A172 (cell line): ENCODE results near the gene HOXC6. TPM values are rescaled to one million over a fixed set of nuclear protein-coding genes. Genes with fewer than 3 reads are reported as not detected.
A peak's percentile ranks its signal among the peaks of the same experiment; 100 is the strongest.

Experiments
- DNase-seq: peaks from one replicate; pipeline ENCODE4 v3.0.0-alpha.2; 2015; ENCODE audit warnings: low spot score
- total RNA-seq: library from RNA; depleted of rRNA; stranded (reverse); fragments of >200 nt; shearing (Covaris generic); gene quantifications from 2 replicates; pipeline ENCODE4 v1.2.3, GENCODE V29; 2014

Gene HOXC6
- total RNA-seq, 1 experiment from 2014 or later: 0.31 TPM

DNA sequence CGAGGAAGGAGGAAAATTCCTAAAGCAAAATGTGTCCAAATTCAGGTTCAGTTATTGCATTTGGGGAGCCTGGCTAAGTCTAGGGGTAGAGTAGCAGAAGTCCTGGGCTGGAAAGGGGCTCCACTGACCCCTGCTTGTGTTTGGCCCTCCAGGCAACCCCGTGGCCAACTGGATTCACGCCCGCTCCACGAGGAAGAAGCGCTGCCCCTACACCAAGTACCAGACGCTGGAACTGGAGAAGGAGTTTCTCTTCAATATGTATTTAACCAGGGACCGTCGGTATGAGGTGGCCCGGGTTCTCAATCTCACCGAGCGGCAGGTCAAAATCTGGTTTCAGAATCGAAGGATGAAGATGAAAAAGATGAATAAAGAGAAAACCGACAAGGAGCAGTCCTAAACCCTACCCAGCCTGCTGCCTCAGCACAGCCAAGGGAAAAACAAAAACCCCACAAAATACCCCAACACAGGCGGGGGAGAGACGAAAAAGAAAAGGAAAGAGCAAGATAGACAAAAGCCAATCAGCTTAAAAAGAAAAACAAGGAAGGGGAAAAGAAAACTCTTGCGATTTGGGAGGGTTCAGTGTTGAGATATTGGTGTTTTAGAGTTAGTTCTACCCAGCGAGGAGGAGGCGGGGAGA, 25.8 kb upstream of the HOXC6 start:
- DNase-seq: no peak

DNA sequence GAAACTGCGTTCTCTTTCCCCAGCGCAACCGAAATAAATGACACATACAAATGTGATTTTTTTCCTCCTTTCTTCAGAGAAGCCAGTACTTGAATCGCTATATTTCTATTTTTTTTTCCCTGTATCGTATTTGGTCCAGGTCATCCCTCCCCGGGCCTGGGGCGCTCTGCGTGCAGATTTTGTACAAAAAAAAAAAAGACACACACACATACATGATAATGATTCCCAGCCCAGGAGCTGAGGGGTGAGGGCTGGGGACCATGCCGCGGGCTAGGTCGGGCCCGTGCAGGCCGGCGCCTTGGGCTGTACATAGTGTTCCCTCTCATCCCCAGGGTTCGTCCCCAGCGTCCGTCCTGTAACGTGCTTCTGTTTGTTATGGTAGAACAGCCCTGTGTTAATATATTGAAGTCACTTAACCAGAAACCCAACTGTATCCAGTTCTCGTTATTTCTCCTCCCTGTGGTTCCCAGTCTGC, 25.3 kb upstream of the HOXC6 start:
- no peak for DNase-seq

DNA sequence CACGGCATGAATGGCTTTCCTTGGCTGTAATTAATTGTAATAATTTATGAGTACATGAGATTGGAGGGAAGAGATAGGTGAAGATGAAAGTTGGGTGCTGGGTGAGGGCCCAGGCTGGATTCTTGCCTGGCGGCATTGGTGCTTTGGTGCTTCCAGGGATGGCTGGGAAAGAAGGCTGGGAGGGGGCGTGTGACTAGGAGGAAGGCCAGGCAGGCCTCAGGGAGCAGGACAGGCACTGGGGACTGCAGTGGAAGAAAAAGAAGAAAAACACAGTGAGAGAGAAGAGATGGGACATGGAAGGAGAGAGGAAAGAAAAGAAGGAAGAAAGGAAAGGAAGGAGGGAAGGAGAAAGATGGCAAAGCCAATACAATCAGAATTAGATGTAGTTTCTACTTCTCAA, 24.6 kb upstream of the HOXC6 start:
- no peak for DNase-seq

GRCh38 chr12:54004063-54004840, 24.0 kb upstream of the HOXC6 start:
- DNase-seq: no peak

DNA sequence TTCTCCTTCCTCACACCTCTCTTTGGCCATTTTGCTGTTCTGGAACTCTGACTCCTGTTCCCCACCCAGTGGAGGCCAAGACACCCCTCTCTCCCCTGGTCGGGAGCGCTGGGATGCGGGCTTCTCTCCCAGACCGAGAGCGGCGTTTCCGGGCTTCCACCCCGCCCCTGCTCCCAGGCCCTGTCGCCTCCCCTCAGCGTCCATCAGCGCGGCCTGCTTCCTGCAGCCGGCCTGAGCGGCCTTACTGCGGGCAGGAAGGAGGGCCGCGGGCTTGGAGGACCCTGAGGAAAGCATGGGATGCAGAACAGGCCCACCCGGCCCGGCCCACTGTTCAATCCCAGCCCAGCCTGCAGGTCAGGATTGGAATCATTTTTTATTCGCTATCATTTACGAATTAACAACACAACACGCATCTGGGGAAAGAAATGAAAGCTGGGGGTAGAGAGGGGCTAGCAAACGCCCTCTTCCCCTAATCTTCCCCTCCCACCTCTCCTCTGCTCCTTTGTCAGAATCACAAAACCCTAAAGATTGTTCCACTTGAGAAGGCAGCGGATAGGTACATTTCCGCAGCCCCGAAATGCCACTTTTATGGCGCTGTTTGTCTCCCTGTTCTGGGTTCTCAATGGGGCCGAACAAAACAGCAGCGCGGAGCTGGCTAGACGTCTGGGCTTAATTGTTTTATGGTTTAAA, 23.3 kb upstream of the HOXC6 start:
- no peak for DNase-seq

- DNase-seq: no peak
Observed at GRCh38 chr12:54005531-54005852, 22.7 kb upstream of the HOXC6 start.

DNA sequence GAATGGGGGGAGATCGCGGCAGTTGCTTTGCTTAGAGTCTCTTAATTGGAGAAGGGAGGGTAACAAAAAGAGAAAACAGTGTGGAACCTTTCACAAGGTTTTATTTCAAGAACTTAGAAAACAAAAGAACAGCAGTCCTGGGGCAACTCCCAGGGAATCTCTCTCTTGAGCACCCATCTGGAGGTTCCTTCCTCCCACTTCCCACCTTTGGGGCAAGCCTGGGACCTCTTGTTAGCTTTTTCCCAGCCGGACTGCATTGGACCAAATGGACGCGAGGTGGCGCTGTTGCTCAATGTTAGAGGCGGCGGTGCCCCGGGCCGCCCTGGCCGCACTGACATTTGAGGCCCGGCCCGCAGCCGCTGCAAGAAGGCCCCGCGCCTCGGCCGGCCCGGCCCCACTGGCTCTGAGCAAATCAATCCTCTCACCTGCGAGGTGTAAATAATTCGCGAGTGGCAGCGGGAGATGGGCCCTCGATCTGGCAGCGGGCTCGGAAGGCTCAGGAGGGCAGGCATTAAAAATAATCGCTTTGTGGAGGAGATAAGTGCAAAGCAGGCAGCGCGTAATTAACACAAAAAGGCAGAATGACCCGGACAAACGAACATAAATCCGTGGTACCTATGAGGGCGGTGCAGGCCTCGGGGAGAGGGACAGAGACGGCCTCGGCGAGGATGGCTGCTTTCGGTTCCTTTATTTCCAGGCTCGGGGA, 22.2 kb upstream of the HOXC6 start:
- DNase-seq: peak; percentile 62

DNA sequence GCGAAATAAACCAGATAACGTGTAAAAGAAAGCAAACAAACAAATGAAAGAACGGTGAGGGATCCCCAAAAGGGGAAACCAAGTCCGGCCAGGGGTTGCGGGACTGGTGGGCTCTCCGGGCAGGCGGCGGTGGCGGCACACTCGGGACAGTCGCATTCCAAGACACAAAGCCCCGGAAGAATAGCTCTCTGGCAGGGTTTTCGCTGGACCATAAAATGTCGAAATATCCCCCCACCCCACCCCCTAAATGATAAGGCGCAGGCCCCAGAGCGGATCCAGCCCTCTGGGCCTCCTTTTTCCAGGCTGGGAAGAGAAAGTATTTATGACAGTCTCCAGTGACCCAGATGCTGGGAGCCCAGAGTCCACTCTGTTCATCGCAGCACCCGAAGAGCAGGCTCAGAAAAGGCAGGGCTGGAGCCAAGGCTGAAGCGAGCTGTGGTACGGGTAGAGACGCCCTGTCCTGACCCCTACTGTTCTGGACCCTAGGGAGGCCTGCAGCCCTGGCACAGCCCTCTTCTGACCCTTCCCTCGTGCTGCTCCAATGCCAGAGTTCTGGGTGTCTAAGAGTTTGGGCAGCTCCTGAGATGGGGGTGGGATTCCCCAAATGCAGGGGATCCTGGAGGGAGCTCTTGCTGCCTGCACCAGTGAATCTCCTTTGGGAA, 21.6 kb upstream of the HOXC6 start:
- no peak for DNase-seq

DNA sequence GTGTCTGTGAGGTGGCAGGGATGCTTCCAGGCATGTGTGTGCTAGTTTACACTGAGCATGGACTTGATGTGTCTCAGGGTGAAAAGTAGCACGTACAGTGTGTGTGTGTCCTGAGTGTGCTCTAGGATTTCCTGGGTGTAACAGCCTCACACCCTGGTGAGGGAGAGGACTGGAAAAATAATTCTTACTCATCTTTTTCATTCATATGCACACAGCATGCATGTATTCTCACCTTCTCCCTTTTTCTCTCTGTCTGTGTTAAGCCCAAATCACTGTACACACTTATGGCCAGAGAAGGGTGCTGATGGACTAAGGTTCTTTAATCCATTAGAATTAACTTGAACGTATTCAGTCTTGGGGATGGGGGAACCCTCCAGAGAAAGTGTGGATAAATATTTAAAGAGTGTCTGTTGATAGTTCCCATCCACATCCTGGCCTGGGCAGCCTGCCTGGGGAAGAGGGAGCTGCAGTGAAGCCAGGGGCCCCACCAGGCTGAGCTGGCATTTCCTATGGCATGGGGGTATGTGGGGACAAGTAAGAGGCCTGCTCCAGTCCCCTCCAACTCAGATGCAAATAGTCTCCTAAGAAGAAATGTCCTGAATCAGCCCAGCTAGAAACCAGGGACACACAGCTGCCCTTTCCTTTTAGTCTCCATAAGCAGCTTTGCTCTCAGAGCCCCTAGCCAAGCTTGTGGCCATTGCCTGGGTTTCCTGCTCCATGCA, 20.5 kb upstream of the HOXC6 start:
- DNase-seq: no peak

DNA sequence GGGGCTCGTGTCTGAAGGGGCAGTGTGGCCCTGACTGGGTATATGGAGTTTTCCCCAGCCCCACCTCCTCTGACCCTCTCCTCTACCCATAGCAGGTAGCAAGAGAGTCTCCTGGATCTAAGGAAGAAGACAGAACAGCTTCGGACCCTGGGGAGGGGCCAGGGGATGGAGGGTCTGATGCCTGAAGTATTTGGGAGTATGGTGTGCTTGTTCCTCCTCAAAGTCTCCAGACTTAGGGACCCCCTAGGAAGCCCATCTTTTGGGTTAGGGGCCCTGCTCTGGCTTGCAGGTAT, 20.0 kb upstream of the HOXC6 start:
- DNase-seq: no peak

DNA sequence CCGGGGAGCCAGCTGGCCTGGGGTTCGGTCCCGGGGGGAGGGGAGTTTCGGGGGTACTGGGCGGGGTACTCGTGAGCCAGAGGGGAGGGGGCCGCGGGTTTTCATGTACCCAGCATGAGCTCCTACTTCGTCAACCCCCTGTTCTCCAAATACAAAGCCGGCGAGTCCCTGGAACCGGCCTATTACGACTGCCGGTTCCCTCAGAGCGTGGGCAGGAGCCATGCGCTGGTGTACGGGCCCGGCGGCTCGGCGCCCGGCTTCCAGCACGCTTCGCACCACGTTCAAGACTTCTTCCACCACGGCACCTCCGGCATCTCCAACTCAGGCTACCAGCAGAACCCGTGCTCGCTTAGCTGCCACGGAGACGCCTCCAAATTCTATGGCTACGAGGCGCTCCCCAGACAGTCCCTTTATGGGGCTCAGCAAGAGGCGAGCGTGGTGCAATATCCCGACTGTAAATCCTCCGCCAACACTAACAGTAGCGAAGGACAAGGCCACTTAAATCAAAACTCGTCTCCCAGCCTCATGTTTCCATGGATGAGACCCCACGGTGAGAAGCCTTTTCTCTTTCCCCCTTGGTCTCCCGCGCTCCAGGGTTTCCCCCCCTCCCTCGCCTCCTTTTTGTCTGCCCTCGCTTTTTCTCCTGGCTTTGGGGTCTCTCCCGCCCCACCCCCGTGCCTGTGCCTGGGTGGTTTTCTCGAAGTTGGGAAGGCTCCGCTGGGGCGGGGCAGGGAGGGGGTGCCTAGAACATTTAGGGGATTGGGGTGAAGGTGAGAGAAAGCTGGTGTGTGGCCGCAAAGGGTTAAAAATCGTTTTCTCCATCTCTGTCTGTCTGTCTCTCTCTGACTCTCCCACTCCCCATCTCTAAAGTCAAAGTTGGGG, 18.8 kb upstream of the HOXC6 start:
- no peak for DNase-seq

- no peak for DNase-seq
Observed at GRCh38 chr12:54010053-54010971, 17.9 kb upstream of the HOXC6 start.

GRCh38 chr12:54010972-54011664, 17.1 kb upstream of the HOXC6 start:
- no peak for DNase-seq

- no peak for DNase-seq
Observed at GRCh38 chr12:54011665-54012532, 16.3 kb upstream of the HOXC6 start.

DNA sequence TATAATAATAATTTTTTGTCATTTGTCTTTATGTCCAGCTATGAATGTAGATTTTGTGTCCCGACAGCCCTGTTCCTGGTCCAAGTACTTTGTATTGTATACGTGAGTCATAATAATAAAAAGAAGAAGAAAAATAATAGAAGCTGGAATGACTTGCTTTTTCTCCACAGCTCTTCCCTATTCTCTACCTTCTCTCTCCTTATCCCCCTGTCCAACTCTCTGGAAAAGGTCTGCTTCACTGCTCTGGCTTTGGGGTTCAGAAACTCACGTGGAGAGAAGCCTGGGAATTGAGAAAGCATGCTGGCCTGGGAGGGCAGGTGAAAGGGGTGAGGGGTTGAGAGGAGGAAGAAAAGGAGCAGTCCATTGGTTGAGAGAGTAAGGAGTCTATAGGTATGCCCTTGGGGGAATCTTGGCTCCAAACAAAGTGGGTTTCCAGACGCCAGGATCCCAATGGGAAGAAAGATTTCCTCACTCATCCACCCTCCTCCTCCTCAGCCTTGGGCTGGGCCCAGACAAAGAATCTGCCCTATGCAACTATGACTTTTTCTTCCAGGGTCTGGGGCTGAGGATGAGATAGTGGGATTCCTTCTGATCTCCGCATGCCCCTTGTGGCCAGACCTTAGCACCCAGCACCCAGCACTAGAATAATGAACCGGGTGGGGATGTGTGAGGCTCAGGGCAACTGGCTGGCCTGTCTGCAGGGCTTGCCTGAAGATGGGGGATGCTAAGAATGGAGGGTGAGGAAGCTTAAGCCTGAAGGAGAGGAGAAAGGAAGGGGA, 15.4 kb upstream of the HOXC6 start:
- no peak for DNase-seq

DNA sequence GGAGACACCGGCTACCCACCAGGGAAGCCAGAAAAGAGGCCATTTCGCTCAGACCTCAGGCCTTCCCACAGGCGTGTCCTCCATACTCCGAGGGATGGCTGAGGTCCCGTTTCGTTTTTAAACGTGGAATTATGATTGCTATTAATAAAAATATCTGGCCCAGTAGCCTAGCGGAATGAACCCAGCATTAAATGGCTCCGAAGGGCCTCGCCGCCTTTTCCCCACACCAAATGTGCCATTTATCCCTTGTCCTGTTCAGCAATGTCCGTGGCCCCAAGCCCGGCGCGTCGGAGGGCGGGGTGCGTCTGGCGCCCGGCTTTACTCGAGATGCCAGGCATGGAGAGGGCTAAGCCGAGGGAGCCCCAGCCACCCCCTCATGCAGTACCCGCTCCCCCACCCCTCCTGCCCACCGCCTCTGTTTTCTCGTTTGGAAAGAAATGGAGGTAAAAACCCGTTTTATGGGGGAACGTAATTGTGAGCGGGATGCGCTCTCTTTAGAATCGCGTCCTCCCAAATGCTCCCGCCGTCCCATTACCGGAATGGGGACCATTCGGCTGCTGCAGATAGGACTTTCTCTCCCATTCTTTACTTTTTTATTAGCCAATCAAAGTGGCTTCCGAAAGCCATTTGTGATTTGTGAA, 13.7 kb upstream of the HOXC6 start:
- DNase-seq: no peak
